IMR-90 (cell line): Measurements from ENCODE around the gene PPP1R12C. TPM values are rescaled to one million over a fixed set of nuclear protein-coding genes. Genes with fewer than 3 reads are reported as not detected.

ENCODE experiments used
- ATAC-seq: fragments of 200-7000 bp; cut with Tn5 transposase; 2 replicates; pipeline ENCODE4 v1.9.1; 2020; ENCODE audit warnings: low read depth, mild to moderate bottlenecking, moderate library complexity
- BruUV-seq: library from RNA; stranded (reverse); fragments of 400-500 nt; replicated peaks from 2 replicates; lab custom pipeline; 2021; lab: Mats Ljungman, UMichigan
- CTCF ChIA-PET: fragments of 300-600 bp; formaldehyde crosslinking; extraction: SDS; loops from one replicate; lab custom pipeline; 2021; ENCODE audit warnings: antibody characterized with exemption; lab: Yijun Ruan, JAX
- POLR2A ChIA-PET: fragments of 300-600 bp; sonication (Branson Sonifier 250); formaldehyde crosslinking; loops from one replicate; lab custom pipeline; 2022; ENCODE audit warnings: antibody characterized with exemption; ENCODE audit not compliant: unreplicated experiment; lab: Charles Lee
- DNase-seq: peaks from one replicate; pipeline ENCODE4 v3.0.0; 2013
- H2AFZ ChIP-seq: replicated peaks from 2 replicates; pipeline ENCODE3; 2013; ENCODE audit warnings: low read length, mild to moderate bottlenecking; ENCODE audit not compliant: poor library complexity
- H2AK5ac ChIP-seq: 2 replicates; pipeline ENCODE4 v1.6.1; 2013; ENCODE audit warnings: low read depth, low read length, inconsistent platforms
- H2AK9ac ChIP-seq: replicated peaks from 2 replicates; pipeline ENCODE3; 2013; ENCODE audit warnings: mild to moderate bottlenecking, low read depth, low read length, moderate library complexity; ENCODE audit not compliant: poor library complexity
- H2BK120ac ChIP-seq: 2 replicates; pipeline ENCODE4 v1.6.1; 2013; ENCODE audit warnings: low read depth, low read length, inconsistent platforms
- H2BK15ac ChIP-seq: 3 replicates; pipeline ENCODE4 v1.6.1; 2013; ENCODE audit warnings: low read depth, low read length, inconsistent platforms
- H2BK20ac ChIP-seq: 2 replicates; pipeline ENCODE4 v1.6.1; 2013; ENCODE audit warnings: low read depth, mild to moderate bottlenecking, inconsistent platforms, low read length, moderate library complexity
- H2BK5ac ChIP-seq: 2 replicates; pipeline ENCODE4 v1.6.1; 2013; ENCODE audit warnings: mild to moderate bottlenecking, low read depth, low read length, inconsistent platforms; ENCODE audit not compliant: poor library complexity, severe bottlenecking
- H3K14ac ChIP-seq: replicated peaks from 2 replicates; pipeline ENCODE4 v1.6.1; 2013; ENCODE audit warnings: low read depth, low read length, inconsistent platforms
- H3K18ac ChIP-seq: 2 replicates; pipeline ENCODE4 v1.6.1; 2013; ENCODE audit warnings: low read depth, low read length, control low read depth
- H3K23ac ChIP-seq: 2 replicates; pipeline ENCODE4 v1.6.1; 2013; ENCODE audit warnings: low read depth, low read length, inconsistent platforms
- H3K27ac ChIP-seq: 2 replicates; pipeline ENCODE4 v1.5.1; 2013; ENCODE audit warnings: mild to moderate bottlenecking, control low read depth, low read length; ENCODE audit not compliant: insufficient read depth
- H3K27me3 ChIP-seq: 2 replicates; pipeline ENCODE4 v1.6.1; 2013; ENCODE audit warnings: low read length; ENCODE audit not compliant: control insufficient read depth, insufficient read depth
- H3K36me3 ChIP-seq: 2 replicates; pipeline ENCODE4 v1.6.1; 2013; ENCODE audit warnings: low read length, mixed read lengths; ENCODE audit not compliant: control insufficient read depth, insufficient read depth
- H3K4ac ChIP-seq: 2 replicates; pipeline ENCODE4 v1.6.1; 2013; ENCODE audit warnings: low read depth, low read length, inconsistent platforms
- H3K4me1 ChIP-seq: 2 replicates; pipeline ENCODE4 v1.6.1; 2013; ENCODE audit warnings: low read length, mixed read lengths; ENCODE audit not compliant: control insufficient read depth, insufficient read depth
- H3K4me2 ChIP-seq: 2 replicates; pipeline ENCODE4 v1.6.1; 2013; ENCODE audit warnings: low read depth, mild to moderate bottlenecking, control low read depth, low read length, moderate library complexity
- H3K4me3 ChIP-seq: 2 replicates; pipeline ENCODE4 v1.5.1; 2013; ENCODE audit warnings: low read depth, mild to moderate bottlenecking, control low read depth, low read length, moderate library complexity; ENCODE audit not compliant: insufficient read depth
- H3K56ac ChIP-seq: 2 replicates; pipeline ENCODE4 v1.6.1; 2013; ENCODE audit warnings: low read length, inconsistent platforms; ENCODE audit not compliant: insufficient read depth; ENCODE audit errors: extremely low read depth
- H3K79me1 ChIP-seq, 2 experiments: 2 replicates each; pipeline ENCODE4 v1.6.1; 2013; ENCODE audit warnings: low read length in 2 of 2, inconsistent platforms in 1 of 2, low read depth in 1 of 2
- H3K9ac ChIP-seq: 2 replicates; pipeline ENCODE4 v1.6.1; 2013; ENCODE audit warnings: low read depth, low read length, control low read depth
- H3K9me1 ChIP-seq: 2 replicates; pipeline ENCODE4 v1.6.1; 2013; ENCODE audit warnings: low read length, inconsistent platforms; ENCODE audit not compliant: insufficient read depth
- H3K9me3 ChIP-seq: 2 replicates; pipeline ENCODE4 v1.6.1; 2013; ENCODE audit warnings: low read length; ENCODE audit not compliant: control insufficient read depth, insufficient read depth
- H4K20me1 ChIP-seq: 2 replicates; pipeline ENCODE4 v1.6.1; 2013; ENCODE audit warnings: low read length, inconsistent platforms; ENCODE audit not compliant: insufficient read depth
- H4K5ac ChIP-seq: 2 replicates; pipeline ENCODE4 v1.6.1; 2013; ENCODE audit warnings: mild to moderate bottlenecking, low read depth, low read length, control low read depth
- H4K8ac ChIP-seq, 2 experiments: 2 replicates each; pipeline ENCODE4 v1.6.1; 2013; ENCODE audit warnings: low read depth in 2 of 2, low read length in 2 of 2, control low read depth in 1 of 2, inconsistent platforms in 1 of 2
- H4K91ac ChIP-seq: 2 replicates; pipeline ENCODE4 v1.6.1; 2013; ENCODE audit warnings: low read depth, low read length, inconsistent platforms; ENCODE audit not compliant: insufficient read depth
- ELK1 ChIP-seq: fragments of 150-350 bp; IDR thresholded peaks from 2 replicates; pipeline ENCODE4 v1.6.1; 2016; ENCODE audit warnings: low read depth, mild to moderate bottlenecking, low read length, moderate library complexity, borderline replicate concordance
- MAFK ChIP-seq: IDR thresholded peaks from 2 replicates; pipeline ENCODE4 v1.6.1; 2012; ENCODE audit warnings: low read depth, low read length, improper control_type of control experiment
- NFE2L2 ChIP-seq: fragments of 150-350 bp; IDR thresholded peaks from 2 replicates; pipeline ENCODE4 v1.6.1; 2016; ENCODE audit warnings: low read depth, mild to moderate bottlenecking, low read length
- RCOR1 ChIP-seq: IDR thresholded peaks from 2 replicates; pipeline ENCODE4 v1.6.1; 2012; ENCODE audit warnings: mild to moderate bottlenecking, low read length, improper control_type of control experiment; ENCODE audit not compliant: insufficient replicate concordance
- SMC3 ChIP-seq: fragments of 150-350 bp; IDR thresholded peaks from 2 replicates; pipeline ENCODE4 v1.6.1; 2016; ENCODE audit warnings: low read depth, mild to moderate bottlenecking, antibody characterized with exemption, low read length, moderate library complexity
- WGBS, 2 experiments: methylation state at CpG; one replicate each; pipeline versions ENCODE4 v1.1.5 to v1.1.7; 2013; ENCODE audit warnings: missing lambda C conversion rate in 2 of 2; ENCODE audit not compliant: insufficient read length in 1 of 2; ENCODE audit errors: extremely low coverage in 2 of 2; 5-methylcytosine and 5-hydroxymethylcytosine counted together
- dilution Hi-C: fragments of 300-500 bp; cut with HindIII; formaldehyde crosslinking; loops from one replicate; pipeline ENCODE4 v1.14.3; 2018; ENCODE audit warnings: low sequenced_read_pairs; ENCODE audit not compliant: unreplicated experiment
- in situ Hi-C: fragments of 300-500 bp; cut with MboI; formaldehyde crosslinking; loops from 3 replicates; pipeline ENCODE4 v1.14.3; 2019; ENCODE audit warnings: low sequenced_read_pairs, inconsistent platforms, mixed read lengths
- intact Hi-C: fragments of 100-400 bp; cut with micrococcal nuclease; formaldehyde crosslinking; loops from 2 replicates; pipeline ENCODE4 v1.10.0; 2022
- polyA plus RNA-seq, 3 experiments: library from polyadenylated mRNA; depleted of rRNA; stranded (reverse); fragments of >200 nt; gene quantifications; 2 replicates each; pipeline ENCODE4 v1.2.3, GENCODE V29; 2012; ENCODE audit warnings: low replicate concordance in 1 of 3
- total RNA-seq: library from RNA; depleted of rRNA; stranded (reverse); fragments of >200 nt; gene quantifications from 2 replicates; pipeline ENCODE4 v1.2.3, GENCODE V29; 2012

The PPP1R12C gene
- total and polyA plus RNA-seq, 2 of the 4 experiments (the other 2 are of a cell fraction): 21.5 to 81.4 TPM

- WGBS, 2 experiments: 100% methylated on average over 1 of the region's 2 CpGs; no CpG with 5 or more reads in 1 of the 2 experiments
- intact Hi-C loops (loop anchor here (10.0 kb wide), 1 partner anchor 595 kb away; the partner anchor contains the start of gene CDC42EP5), in situ Hi-C loops (no loop called here), dilution Hi-C loops (no loop called here)
- Histone ChIP-seq H2AFZ (no peak overlapping the region), H2AK9ac (no peak overlapping the region), H3K9ac (no peak overlapping the region), H4K8ac (no peak overlapping the region), H4K20me1 (no peaks in the 10 kb centered on the region), H3K14ac (no peak overlapping the region), H3K27me3 (peaks cover 26% of the 10 kb centered on the region), H2BK15ac (no peak overlapping the region), H3K56ac (no peak overlapping the region), H3K4ac (no peak overlapping the region), H2BK120ac (no peak overlapping the region), H4K91ac (no peak overlapping the region), H3K18ac (no peak overlapping the region), H3K79me1 (no peaks in the 10 kb centered on the region), H3K23ac (no peak overlapping the region), H3K4me1 (peaks cover 5% of the 10 kb centered on the region; the same call in 1 of the 2 replicates), H3K4me3 (no peak overlapping the region), H3K9me3 (peaks cover 3% of the 10 kb centered on the region), H3K4me2 (no peak overlapping the region), H4K5ac (no peak overlapping the region), H2BK20ac (no peak overlapping the region), H3K27ac (no peak overlapping the region), H3K36me3 (no peaks in the 10 kb centered on the region), H3K9me1 (no peaks in the 10 kb centered on the region), H2AK5ac (no peak overlapping the region), H2BK5ac (no peak overlapping the region)
- CTCF ChIA-PET: interaction anchor here (0.7 kb wide), 1 partner anchor 24 kb away, joined by 4 read pairs; no protein-coding TSS in a partner anchor
- DNase-seq (no peak), ATAC-seq (no peak)
- TF ChIP-seq RCOR1 (no peak), NFE2L2 (no peak), SMC3 (no peak), ELK1 (no peak), MAFK (no peak)
- no TSS peak for BruUV-seq
- POLR2A ChIA-PET: no interaction called here
Observed at GRCh38 chr19:55069865-55070197, 47.6 kb downstream of the PPP1R12C start.
